SH-SY5Y (cell line): ENCODE measurements around the gene TREML2.

Experiments
- GATA2 ChIP-seq: IDR thresholded peaks from 2 replicates; pipeline ENCODE4 v1.6.1; 2011; ENCODE audit warnings: mild to moderate bottlenecking, low read depth, low read length
- GATA3 ChIP-seq: IDR thresholded peaks from 2 replicates; pipeline ENCODE4 v1.6.1; 2011; ENCODE audit warnings: low read depth, mild to moderate bottlenecking, low read length, moderate library complexity

DNA sequence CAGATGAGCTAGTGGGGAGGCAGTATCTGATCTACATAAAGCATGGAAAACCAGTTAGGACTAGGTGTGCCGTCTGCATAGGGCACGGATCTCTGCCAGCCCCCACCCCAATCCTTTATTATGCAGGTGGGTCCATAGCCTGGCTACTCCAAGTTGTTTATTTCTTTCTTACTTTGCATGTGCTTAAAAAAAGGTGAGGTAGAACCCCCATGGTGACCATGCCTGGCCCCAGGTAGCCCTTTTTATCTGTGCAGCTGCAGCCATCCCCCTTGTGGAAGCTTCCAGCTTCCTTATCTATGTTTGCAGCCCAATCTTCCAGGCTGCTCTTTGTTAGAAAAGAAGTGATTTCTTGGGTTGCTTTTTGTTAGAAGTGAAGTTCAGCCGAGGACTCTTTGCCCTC is 29.0 kb downstream of the TREML2 start:
- TF ChIP-seq GATA2 (no peak), GATA3 (no peak)
